GM12864 (cell line): ENCODE results near the gene PAX1.

ENCODE experiments used
- DNase-seq: peaks from one replicate; pipeline ENCODE4 v3.0.0-alpha.2; 2011; ENCODE audit warnings: low read depth
- H3K4me3 ChIP-seq: 2 replicates; pipeline ENCODE4 v1.5.1; 2011; ENCODE audit warnings: mild to moderate bottlenecking, low read depth, low read length, control low read depth
- CTCF ChIP-seq: IDR thresholded peaks from 2 replicates; pipeline ENCODE4 v1.5.1; 2011; ENCODE audit warnings: low read depth, mild to moderate bottlenecking, moderate library complexity, low read length, control low read depth, inconsistent platforms; ENCODE audit errors: missing control alignments

The PAX1 gene

DNA sequence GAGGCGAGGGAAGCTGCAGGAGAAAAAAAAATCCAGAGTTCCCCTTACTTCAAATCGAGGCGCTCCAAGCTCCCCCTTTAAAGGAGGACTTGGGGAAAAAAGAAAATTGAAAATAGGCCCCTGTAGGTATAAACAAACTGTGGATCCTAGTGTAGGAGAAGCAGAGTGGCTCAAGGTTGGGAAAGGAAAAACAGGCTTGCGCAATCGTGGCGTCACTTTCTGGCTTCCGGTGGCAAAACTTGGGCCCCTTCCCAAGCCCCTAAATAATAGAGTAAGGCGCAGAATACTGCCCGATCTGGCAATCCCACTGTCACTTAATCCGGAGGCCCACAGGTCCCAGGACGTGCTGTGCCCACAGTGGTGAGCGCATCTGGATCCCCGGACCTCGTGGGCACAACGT, 8.0 kb downstream of the PAX1 start:
- H3K4me3 ChIP-seq, result no peak overlapping the region
- no peak for TF ChIP-seq CTCF
- DNase-seq, result no peak

DNA sequence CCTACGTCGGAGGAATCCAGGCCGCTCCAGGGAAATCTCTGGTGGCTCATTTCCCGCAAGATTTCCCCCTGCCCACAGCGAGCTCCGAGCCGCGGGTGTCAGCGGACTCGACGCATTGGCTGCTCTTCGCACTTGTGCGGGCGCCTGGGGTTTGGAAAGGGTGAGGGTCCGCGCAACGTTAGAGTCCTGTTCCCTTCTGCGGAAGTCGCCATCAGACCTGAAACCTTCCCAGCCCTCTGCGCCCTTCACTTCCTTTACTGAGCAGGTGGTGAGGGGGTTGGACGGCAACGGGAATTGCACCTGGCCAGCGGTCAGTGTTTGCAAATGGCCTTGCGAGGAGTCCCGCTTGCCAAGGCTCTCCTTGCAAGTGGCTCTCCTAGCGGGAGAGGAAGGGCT, 8.4 kb downstream of the PAX1 start:
- no peak for TF ChIP-seq CTCF
- no peak for DNase-seq
- H3K4me3 ChIP-seq, result no peak overlapping the region

DNA sequence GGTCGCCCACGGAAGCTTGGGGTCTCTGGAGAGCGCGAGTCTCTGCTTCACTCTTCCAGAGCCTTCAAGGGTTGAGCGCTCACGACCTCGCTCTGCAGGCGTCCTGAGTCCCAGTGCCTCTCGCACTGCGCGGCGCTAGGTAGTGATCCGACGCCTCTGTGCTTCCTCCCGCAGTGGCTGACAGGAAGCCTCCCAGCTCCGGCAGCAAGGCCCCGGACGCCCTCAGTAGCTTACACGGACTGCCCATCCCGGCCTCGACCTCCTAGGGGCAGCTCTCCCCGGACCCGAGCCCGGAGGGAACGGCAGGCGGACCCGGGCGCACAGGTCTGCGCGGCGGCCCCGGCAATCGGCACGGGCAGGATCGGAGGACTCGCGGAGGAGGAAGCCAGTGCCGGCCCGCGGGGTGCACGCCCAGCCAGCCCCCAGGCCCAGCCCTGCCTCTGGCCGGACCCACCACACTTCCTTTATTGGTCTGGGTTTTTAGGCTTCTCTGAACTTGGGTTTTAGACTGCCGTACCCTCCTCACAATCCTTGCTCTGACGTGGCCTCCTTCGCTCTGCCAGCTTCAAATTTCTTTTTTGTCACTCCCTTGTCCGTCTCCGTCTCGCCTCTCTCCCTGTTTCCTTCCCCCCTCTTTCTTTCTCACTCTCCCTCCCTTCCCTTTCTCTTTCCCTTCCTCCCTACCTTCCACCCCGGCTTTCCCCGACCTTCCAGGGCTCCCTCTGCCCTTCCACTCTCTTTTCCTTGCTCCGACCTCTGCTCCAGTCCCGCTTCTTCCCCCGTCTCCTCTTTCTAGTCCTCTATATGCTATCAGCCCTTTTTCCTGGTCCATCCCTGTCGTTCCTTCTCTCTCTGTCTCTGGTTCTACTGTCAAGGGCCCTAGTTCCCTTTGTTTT, 9.1 kb downstream of the PAX1 start:
- no peak overlapping the region for H3K4me3 ChIP-seq
- no peak for DNase-seq
- no peak for TF ChIP-seq CTCF

- H3K4me3 ChIP-seq, result no peak overlapping the region
- no peak for DNase-seq
- TF ChIP-seq CTCF, result no peak
These were observed 9.9 kb downstream of the PAX1 start for GRCh38 chr20:21715193-21715881.

DNA sequence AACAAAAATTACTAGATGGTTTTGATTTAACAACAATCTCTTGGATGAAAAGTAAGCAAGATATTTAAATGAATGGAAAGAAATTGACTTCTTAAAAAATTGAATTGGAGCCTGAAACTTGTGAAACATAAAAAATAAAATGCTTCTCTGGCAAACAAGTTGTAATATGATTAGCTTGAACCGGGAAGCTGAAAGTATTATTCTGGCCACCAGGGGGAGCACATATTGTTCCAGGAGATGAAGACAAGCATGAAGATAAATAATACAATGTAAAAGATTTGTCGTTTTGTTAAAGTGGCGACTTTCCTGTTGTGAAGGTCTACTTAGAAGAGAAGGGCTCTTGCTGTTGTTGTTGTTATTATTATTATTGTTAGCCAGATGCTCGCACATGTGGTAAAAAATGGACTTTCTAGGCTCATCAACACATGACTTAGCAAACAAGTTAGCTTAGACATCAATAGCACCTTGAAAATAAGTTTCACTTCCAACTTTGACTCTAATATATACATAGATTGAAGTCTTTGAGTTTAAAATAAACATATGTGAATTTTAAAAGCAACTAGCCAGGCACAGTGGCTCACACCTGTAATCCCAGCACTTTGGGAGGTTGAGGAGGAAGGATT, 14.2 kb downstream of the PAX1 start:
- peak; percentile 13 for DNase-seq
- no peak overlapping the region for H3K4me3 ChIP-seq
- TF ChIP-seq CTCF, result peak; percentile 63

DNA sequence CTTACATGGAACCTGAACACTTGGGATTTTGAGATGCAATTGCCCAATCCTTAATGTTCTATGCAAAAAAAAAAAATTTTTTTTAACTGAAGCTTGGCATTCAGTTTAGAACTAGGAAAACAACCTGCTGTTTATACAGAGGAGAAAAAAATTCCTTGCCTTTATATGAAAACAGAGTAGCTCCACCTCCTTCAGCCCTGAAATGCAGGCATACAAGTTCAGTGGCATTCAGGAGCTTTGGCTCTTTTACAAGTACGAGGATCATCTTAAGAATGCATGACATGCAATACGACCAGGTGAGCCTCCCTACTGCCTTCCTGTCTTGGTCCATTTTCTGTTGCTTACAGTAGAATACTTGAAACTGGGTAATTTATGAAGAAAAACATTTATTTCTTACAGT, 20.4 kb downstream of the PAX1 start:
- no peak overlapping the region for H3K4me3 ChIP-seq
- no peak for TF ChIP-seq CTCF
- no peak for DNase-seq
